ENCODE measurements around the gene CCL19.
A peak's percentile ranks its signal among the peaks of the same experiment; 100 is the strongest.
"Not testable (repeated sequence)": the region's sequence is repeated elsewhere in the genome, so short reads cannot be mapped to it uniquely, and the experiment has no call there.

Gene CCL19

GRCh38 chr9:34690983-34691935, at the start of gene CCL19:
Gene CCL19, minus strand, starts transcription at chr9:34691276. Its CDS starts 137 bp downstream, at chr9:34691139.
- no peak for DNase-seq (ENCODE audit: extremely low read depth in 1 of 2, low read depth in 1 of 2)

- DNase-seq (ENCODE audit: extremely low read depth in 1 of 2, low read depth in 1 of 2), result not testable (repeated sequence)
These were observed 49.1 kb upstream of the CCL19 start for GRCh38 chr9:34740176-34740575.

DNA sequence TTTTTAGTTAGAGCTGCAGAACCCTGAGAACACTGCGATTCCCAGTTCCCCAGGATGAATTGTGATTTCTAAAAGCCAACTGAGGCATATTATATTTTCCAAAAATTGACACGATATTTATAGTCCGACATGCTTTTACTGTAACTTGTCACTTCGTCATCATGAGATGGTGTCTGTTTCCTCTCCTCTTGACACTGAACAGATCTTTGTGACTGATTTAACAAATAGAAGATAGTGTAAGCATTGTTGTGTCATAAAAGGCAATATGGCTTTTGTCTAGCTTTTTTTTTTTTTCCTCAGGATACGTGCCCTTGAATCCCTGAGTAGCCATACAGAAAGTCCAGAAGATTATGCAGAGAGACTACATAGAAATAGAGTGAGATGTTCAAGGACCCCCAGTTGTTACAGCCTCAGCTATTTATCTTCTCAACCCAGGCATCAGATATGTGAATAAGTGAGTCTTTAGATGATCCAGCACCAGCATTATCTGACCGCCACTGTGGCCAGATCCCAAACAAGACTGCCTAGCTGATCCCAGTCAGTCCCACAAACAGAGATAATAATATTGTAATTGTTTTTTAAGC, 46.7 kb upstream of the CCL19 start:
- no peak for DNase-seq (ENCODE audit: extremely low read depth in 1 of 2, low read depth in 1 of 2)

DNA sequence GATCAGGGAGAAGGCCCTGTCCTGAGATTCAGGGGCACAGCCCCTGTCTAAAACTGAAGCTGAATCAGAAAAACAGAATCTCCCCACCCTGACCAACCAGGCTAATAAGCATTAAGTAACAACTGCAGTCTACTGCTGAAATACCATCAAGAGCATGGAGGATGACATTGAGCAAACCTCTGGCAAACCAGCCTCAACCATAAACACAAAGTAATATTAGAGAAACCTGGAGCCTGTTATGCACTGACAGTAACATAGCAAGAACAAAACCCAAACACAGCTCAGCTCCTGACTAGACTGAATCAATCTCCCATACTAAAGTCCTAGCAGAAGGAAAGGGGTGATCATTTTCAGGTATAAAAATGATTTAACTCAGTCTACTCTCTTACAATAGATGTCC, 43.6 kb upstream of the CCL19 start:
- DNase-seq (ENCODE audit: extremely low read depth in 1 of 2, low read depth in 1 of 2), result no peak

- DNase-seq (ENCODE audit: extremely low read depth in 1 of 2, low read depth in 1 of 2), result no peak
These were observed 41.8 kb upstream of the CCL19 start for GRCh38 chr9:34732886-34733285.

- DNase-seq (ENCODE audit: extremely low read depth in 1 of 2, low read depth in 1 of 2), result no peak
These were observed 41.4 kb upstream of the CCL19 start for GRCh38 chr9:34732478-34732877.

- no peak for DNase-seq (ENCODE audit: extremely low read depth in 1 of 2, low read depth in 1 of 2)
These were observed 32.1 kb upstream of the CCL19 start for GRCh38 chr9:34723141-34723540.

DNA sequence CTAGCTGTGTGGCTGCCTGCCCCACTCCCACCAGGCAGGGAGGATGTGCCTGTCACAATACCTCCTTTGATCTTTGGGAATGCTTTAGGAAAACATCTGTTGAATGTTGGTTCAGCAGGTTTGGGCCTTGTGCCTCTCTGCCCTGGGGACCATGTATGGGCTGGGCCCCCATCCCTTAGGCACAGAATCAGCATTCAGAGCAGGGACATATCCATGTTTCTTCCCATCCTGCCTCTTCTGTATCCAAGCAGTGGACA, 28.6 kb upstream of the CCL19 start:
- DNase-seq (ENCODE audit: extremely low read depth in 1 of 2, low read depth in 1 of 2), result not testable (repeated sequence)

DNA sequence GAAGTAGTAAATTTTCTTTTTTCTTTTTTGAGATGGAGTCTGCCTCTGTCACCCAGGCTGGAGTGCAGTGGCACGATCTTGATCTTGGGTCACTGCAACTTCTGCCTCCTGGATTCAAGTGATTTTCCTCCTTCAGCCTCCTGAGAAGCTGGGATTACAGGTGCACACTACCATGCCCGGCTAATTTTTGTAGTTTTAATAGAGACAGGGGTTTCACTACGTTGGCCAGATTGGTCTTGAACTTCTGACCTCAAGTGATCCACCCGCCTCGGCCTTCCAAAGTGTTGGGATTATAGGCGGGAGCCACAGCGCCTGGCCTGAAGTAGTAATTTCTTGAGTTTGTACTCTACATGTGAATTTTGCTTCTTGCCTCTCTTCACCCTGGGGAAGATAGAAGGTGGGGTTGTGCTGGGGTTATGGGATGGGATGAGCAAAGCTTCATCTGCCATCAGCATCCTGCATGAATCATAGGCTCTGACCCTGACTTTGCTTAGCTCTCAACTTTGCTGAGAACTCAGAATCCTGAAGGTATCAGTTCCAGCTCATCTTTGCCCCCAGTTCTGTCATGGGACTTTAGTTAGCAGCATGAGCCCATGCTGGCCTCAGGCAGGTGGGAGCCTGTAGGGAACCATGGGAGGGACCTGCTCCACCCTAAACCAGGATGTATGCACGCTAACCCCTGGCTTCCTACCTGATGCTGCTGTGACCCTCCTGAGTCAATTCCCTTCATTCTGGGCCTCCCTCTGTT, 28.1 kb upstream of the CCL19 start:
- DNase-seq (ENCODE audit: extremely low read depth in 1 of 2, low read depth in 1 of 2), result no peak

DNA sequence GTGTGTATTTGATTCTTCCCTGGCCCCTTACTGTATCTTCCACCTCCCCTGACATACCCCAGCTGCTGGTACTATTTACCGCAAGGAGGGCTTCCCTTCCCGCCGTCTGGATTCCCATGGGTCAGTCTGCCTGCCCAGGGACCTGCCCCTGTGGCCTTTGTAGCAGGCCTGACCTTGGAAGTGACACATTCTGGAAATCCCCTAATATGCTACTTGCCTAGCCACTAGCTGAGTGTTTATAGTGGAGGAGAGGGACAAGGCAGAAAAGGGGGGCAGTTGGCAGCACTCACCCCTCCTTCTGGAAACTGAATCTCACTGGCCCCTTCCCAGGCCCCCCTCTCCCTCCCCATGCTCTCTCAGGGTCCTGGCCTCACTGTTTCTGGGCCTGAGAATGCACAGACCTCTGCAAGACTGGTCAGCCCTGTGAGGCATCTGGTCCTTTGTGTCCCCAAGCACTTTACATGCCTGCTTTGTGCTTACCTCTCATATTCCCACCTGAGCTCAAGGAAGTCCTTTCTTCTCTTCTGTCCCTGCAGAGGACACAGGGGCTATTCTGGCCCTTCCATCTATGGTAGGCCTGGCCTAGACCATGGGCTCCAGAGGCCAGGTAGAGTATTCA, 27.0 kb upstream of the CCL19 start:
- no peak for DNase-seq (ENCODE audit: extremely low read depth in 1 of 2, low read depth in 1 of 2)

GRCh38 chr9:34716711-34717110, 25.6 kb upstream of the CCL19 start:
- no peak for DNase-seq (ENCODE audit: extremely low read depth in 1 of 2, low read depth in 1 of 2)

- DNase-seq (ENCODE audit: extremely low read depth in 1 of 2, low read depth in 1 of 2), result no peak
These were observed 24.7 kb upstream of the CCL19 start for GRCh38 chr9:34715639-34716215.

- no peak for DNase-seq (ENCODE audit: extremely low read depth in 1 of 2, low read depth in 1 of 2)
These were observed 22.9 kb upstream of the CCL19 start for GRCh38 chr9:34714007-34714406.

GRCh38 chr9:34712140-34712539, 21.1 kb upstream of the CCL19 start:
- DNase-seq (ENCODE audit: extremely low read depth in 1 of 2, low read depth in 1 of 2), result no peak

DNA sequence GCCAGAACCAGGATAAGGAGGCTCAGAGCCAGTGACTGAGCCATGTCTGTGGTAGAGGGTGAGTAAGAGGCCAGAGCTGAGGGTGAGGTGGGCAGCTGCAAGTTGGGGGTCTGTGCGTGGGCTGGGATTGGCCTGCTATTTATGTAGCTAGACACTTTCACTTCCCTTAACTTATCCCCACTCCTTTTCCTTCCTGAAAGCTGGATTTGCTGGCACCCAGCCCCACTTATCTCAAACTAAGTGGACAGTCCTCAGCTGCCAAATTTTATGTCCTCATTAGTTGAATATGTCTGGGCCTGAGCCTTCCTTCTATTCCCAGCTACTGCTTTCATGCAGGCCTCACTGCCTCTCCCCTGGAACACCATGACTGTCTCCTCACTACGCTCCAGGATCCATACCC, 18.9 kb upstream of the CCL19 start, which contains the start of gene CCL21:
Gene CCL21 (minus strand): TSS at position 114 of the 400 bp plus-strand sequence. CDS start 70 bp downstream, at position 44.
- no peak for DNase-seq (ENCODE audit: extremely low read depth in 1 of 2, low read depth in 1 of 2)

DNA sequence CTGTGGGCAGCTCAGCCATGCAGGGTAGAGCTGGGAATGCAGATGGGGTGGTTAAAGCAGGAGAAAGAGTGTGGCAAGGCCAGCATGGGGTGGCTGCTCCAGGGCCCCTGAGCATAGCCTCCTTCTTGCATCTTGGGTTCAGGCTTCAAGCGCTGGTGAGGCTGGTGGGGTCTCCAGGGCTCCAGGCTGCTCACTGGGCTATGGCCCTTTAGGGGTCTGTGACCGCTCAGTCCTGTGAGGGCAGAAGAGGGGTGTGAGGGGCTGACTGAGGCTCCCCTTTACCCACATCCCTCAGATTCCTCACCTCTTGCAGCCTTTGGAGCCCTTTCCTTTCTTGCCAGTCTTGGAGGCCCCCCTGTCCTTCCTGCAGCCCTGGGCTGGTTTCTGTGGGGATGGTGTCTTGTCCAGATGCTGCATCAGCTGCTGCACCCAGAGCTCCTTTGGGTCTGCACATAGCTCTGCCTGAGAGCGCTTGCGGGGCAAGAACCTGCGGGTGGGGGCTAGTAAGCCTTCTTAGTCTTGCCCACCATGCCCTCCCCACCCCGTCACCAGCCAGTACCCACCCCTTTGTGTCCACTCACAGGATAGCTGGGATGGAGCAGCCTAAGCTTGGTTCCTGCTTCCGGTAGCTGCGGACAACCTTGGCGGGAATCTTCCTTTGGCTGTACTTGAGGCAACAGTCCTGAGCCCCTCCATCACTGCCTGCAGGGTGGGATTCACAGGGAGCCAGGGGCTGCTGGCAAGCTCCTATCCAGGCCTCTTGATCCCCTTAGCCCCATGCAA, 18.3 kb upstream of the CCL19 start:
- DNase-seq (ENCODE audit: extremely low read depth in 1 of 2, low read depth in 1 of 2), result no peak

- DNase-seq (ENCODE audit: extremely low read depth in 1 of 2, low read depth in 1 of 2), result no peak
These were observed 16.1 kb upstream of the CCL19 start for GRCh38 chr9:34707130-34707529.

GRCh38 chr9:34701769-34702736, 11.0 kb upstream of the CCL19 start:
- DNase-seq (ENCODE audit: extremely low read depth in 1 of 2, low read depth in 1 of 2), result peak; percentile 58 to 59

All from stimulated activated CD8-positive, alpha-beta memory T cell treated with anti-CD3 and anti-CD28 coated beads, Interleukin-7, amount 100 ng/mL, for 48 hours (primary cell).